K562 (cell line): Measurements from ENCODE around the gene GIGYF1. TPM values are rescaled to one million over a fixed set of nuclear protein-coding genes. Genes with fewer than 3 reads are reported as not detected.
A peak's percentile ranks its signal among the peaks of the same experiment; 100 is the strongest.

Experiments
- ATF3 ChIP-seq, 2 experiments: fragments of 450-650 bp in 1 of 2; sonication (generic) in 1 of 2; formaldehyde crosslinking in 1 of 2; IDR thresholded peaks in 1 of 2; conservative IDR thresholded peaks in 1 of 2; 2 replicates each; pipeline versions ENCODE4 v1.6.1 to v1.8.1; 2016 to 2023; ENCODE audit warnings: mild to moderate bottlenecking in 2 of 2, moderate library complexity in 2 of 2, inconsistent platforms in 1 of 2, missing genetic modification reagents in 1 of 2
- CEBPB ChIP-seq: fragments of 450-650 bp; IDR thresholded peaks from 2 replicates; pipeline ENCODE4 v1.6.1; 2016; ENCODE audit warnings: missing genetic modification characterization, missing compliant biosample characterization
- E2F1 ChIP-seq: sonication (generic); formaldehyde crosslinking; IDR thresholded peaks from 2 replicates; pipeline ENCODE4 v1.8.1; 2023; ENCODE audit warnings: mild to moderate bottlenecking, missing genetic modification reagents, moderate library complexity
- MAFF ChIP-seq: IDR thresholded peaks from 2 replicates; pipeline ENCODE4 v1.6.1; 2012; ENCODE audit warnings: low read length, improper control_type of control experiment
- ZBTB40 ChIP-seq, 2 experiments: fragments of 450-650 bp in 1 of 2; sonication (generic) in 1 of 2; formaldehyde crosslinking in 1 of 2; IDR thresholded peaks; 2 replicates each; pipeline versions ENCODE4 v1.7.1 to v1.9.0; 2016 to 2022; ENCODE audit warnings: inconsistent platforms in 1 of 2, mild to moderate bottlenecking in 1 of 2, missing genetic modification reagents in 1 of 2
- ZNF778 ChIP-seq: fragments of 450-650 bp; formaldehyde crosslinking; IDR thresholded peaks from 2 replicates; pipeline ENCODE4 v1.4.0; 2020; ENCODE audit warnings: mild to moderate bottlenecking, moderate library complexity
- ZNF830 ChIP-seq: fragments of 250-450 bp; sonication (Bioruptor Pico); IDR thresholded peaks from 2 replicates; pipeline ENCODE4 v1.5.0; 2021; ENCODE audit warnings: mild to moderate bottlenecking
- polyA plus RNA-seq, 8 experiments: library from polyadenylated mRNA; depleted of rRNA in 4 of 8; stranded (reverse) in 5 of 8; unstranded in 3 of 8; fragments of >200 nt; fragmentation: Nextera tagmentation in 2 of 8; fragmentation: Illumina TruSeq in 1 of 8; extraction: Ambion mirVana in 2 of 8; extraction: Trizol in 1 of 8; gene quantifications; 2 replicates each; pipeline versions ENCODE4 v1.2.1 to v1.2.3, GENCODE V29; 2011 to 2014; ENCODE audit warnings: inconsistent platforms in 1 of 8, missing spikeins in 1 of 8
- total RNA-seq, 7 experiments: library from RNA; depleted of rRNA in 6 of 7; stranded (reverse); fragments of >200 nt in 6 of 7; fragmentation: Illumina TruSeq in 2 of 7; extraction: Trizol in 2 of 7; gene quantifications; 2 replicates each; pipeline versions ENCODE4 v1.2.1 to v1.2.3, GENCODE V29; 2011 to 2021; ENCODE audit warnings: low replicate concordance in 1 of 7
- TF ChIP-seq, protein P1 (sequence below): IDR thresholded peaks from 2 replicates; pipeline ENCODE4 v1.6.1; 2011; ENCODE audit warnings: borderline replicate concordance, low read depth, mild to moderate bottlenecking, moderate library complexity, low read length; ENCODE audit not compliant: insufficient read depth, poor library complexity, severe bottlenecking

The GIGYF1 gene
- total and polyA plus RNA-seq, 9 of the 15 experiments (the other 6 are each of a cell fraction or from before 2014, with no cell fraction given), result 0.56 to 76.2 (median 16.8) TPM

DNA sequence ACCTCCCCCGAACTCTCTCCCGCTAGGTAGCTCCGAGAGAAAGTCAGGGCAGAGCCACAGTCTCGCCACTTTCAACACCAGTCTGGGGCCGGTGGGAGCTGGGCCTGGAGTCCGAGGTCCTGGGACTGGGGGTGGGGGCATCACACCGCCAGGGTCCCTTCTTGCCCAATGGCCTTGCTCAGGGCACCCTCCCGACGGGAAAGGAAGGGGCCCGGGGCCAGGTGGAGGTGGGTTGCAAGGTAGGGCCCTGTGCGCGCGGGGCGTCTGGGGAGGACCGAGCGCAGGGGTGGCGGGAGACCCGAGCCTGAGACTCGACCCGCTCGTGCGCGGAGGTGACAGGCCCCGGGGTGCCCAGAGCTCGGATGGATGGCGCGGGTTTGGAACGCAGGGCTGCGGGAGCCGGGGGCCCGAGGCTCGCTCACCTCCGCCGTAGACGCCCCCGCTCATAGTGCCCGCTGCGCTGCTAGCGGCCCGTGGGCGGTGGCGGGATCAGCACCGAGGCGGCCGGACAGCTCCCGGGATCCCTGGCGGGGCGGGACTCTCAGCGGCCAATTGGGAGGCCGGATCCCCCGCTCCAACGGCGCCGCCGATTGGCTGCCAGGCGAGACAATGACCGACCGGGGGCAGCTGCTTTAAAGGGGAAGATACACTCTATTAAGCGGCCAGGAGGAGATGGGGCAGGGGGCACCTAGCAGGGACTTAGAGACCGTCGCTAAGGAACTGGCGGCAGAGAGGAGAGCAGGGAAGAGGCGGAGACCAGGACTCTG, 38.0 kb downstream of the GIGYF1 start, which contains the start of gene ACTL6B (continued):
- peak; percentile 94 for TF ChIP-seq E2F1 (CRISPR knock-in tag)
- TF ChIP-seq MAFF, result no peak
- TF ChIP-seq CEBPB, result no peak
- no peak for TF ChIP-seq ZNF830 (CRISPR knock-in tag)
- TF ChIP-seq, protein P1, sequence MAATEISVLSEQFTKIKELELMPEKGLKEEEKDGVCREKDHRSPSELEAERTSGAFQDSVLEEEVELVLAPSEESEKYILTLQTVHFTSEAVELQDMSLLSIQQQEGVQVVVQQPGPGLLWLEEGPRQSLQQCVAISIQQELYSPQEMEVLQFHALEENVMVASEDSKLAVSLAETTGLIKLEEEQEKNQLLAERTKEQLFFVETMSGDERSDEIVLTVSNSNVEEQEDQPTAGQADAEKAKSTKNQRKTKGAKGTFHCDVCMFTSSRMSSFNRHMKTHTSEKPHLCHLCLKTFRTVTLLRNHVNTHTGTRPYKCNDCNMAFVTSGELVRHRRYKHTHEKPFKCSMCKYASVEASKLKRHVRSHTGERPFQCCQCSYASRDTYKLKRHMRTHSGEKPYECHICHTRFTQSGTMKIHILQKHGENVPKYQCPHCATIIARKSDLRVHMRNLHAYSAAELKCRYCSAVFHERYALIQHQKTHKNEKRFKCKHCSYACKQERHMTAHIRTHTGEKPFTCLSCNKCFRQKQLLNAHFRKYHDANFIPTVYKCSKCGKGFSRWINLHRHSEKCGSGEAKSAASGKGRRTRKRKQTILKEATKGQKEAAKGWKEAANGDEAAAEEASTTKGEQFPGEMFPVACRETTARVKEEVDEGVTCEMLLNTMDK, result peak; percentile 12
- no peak for TF ChIP-seq ZNF778 (CRISPR knock-in tag)
- no peak for TF ChIP-seq ATF3 (IDR thresholded peaks at IDR 0.05)
- TF ChIP-seq ATF3 (CRISPR knock-in tag; conservative IDR thresholded peaks at IDR 0.05), result 0 out of 2 replicates have a peak, but pooled peaks have one; percentile 65
- TF ChIP-seq ZBTB40 (IDR thresholded peaks at IDR 0.05), result peak; percentile 52; the same call in 1 of the 2 replicates
- TF ChIP-seq ZBTB40 (CRISPR knock-in tag; IDR thresholded peaks at IDR 0.05), result 0 out of 2 replicates have a peak, but pooled peaks have one; percentile 53
